Measurements from ENCODE around the gene ZNF628.

- TF ChIP-seq POLR2A (IDR thresholded peaks at IDR 0.05) (no peak), CTCF (IDR thresholded peaks at IDR 0.05) (no peak), POLR2AphosphoS5 (IDR thresholded peaks at IDR 0.05) (no peak)
Measured at GRCh38 chr19:55497763-55498162, 21.3 kb downstream of the ZNF628 start.

All from gastroesophageal sphincter (tissue), 3 donors.